NCI-H187 (cell line): ENCODE data around the gene PMAIP1.
"Not testable (repeated sequence)": the region's sequence is repeated elsewhere in the genome, so short reads cannot be mapped to it uniquely, and the experiment has no call there.

Source experiments
- DNase-seq, 2 experiments: peaks; one replicate each; lab custom pipeline; 2025; lab: John Stamatoyannopoulos, UW

The PMAIP1 gene

GRCh38 chr18:59899298-59900221 is at the start of gene PMAIP1:
Gene PMAIP1 (plus strand): TSS chr18:59899996. CDS start chr18:59900178, 182 bp downstream.
- DNase-seq, result peak; percentile 71 to 83

- DNase-seq, result no peak
Observed at GRCh38 chr18:59851784-59852399, 47.9 kb upstream of the PMAIP1 start.

- DNase-seq, result no peak
Observed at GRCh38 chr18:59852548-59852947, 47.2 kb upstream of the PMAIP1 start.

GRCh38 chr18:59853380-59853779 is 46.4 kb upstream of the PMAIP1 start:
- DNase-seq, result no peak

GRCh38 chr18:59853988-59854387 is 45.8 kb upstream of the PMAIP1 start:
- DNase-seq, result not testable (repeated sequence)

- DNase-seq, result no peak
Observed at GRCh38 chr18:59861009-59861408, 38.8 kb upstream of the PMAIP1 start.

- no peak for DNase-seq
Observed at GRCh38 chr18:59861963-59862819, 37.6 kb upstream of the PMAIP1 start.

GRCh38 chr18:59865241-59865986 is 34.4 kb upstream of the PMAIP1 start:
- DNase-seq, result no peak

GRCh38 chr18:59866551-59867269 is 33.1 kb upstream of the PMAIP1 start:
- DNase-seq, result no peak

GRCh38 chr18:59867337-59868104 is 32.3 kb upstream of the PMAIP1 start:
- no peak for DNase-seq

GRCh38 chr18:59870623-59871130 is 29.1 kb upstream of the PMAIP1 start:
- no peak for DNase-seq

GRCh38 chr18:59871711-59872362 is 28.0 kb upstream of the PMAIP1 start:
- peak in 1 of 2 experiments; percentile 34 for DNase-seq

- DNase-seq, result no peak
Observed at GRCh38 chr18:59873641-59874040, 26.2 kb upstream of the PMAIP1 start.

GRCh38 chr18:59874166-59874565 is 25.6 kb upstream of the PMAIP1 start:
- DNase-seq, result no peak

GRCh38 chr18:59876310-59876626 is 23.5 kb upstream of the PMAIP1 start:
- no peak for DNase-seq

- DNase-seq, result no peak
Observed at GRCh38 chr18:59877361-59877760, 22.4 kb upstream of the PMAIP1 start.

- DNase-seq, result no peak
Observed at GRCh38 chr18:59878644-59879043, 21.2 kb upstream of the PMAIP1 start.

- DNase-seq, result no peak
Observed at GRCh38 chr18:59881728-59882656, 17.8 kb upstream of the PMAIP1 start.
